ENCODE results near the gene HEPACAM2.

The HEPACAM2 gene

GRCh38 chr7:93202594-93203250 is 23.5 kb downstream of the HEPACAM2 start:
- DNase-seq, result no peak

GRCh38 chr7:93198472-93198871 is 27.8 kb downstream of the HEPACAM2 start:
- no peak for DNase-seq

GRCh38 chr7:93196336-93196735 is 29.9 kb downstream of the HEPACAM2 start:
- DNase-seq, result no peak

- no peak for DNase-seq
Measured at GRCh38 chr7:93194386-93194785, 31.9 kb downstream of the HEPACAM2 start.

GRCh38 chr7:93188870-93189634 is 37.2 kb downstream of the HEPACAM2 start:
- DNase-seq, result no peak

- DNase-seq, result peak; percentile 21
Measured at GRCh38 chr7:93185303-93186027, 40.8 kb downstream of the HEPACAM2 start.

GRCh38 chr7:93179173-93179572 is 47.1 kb downstream of the HEPACAM2 start:
- no peak for DNase-seq

GRCh38 chr7:93178213-93178612 is 48.1 kb downstream of the HEPACAM2 start:
- DNase-seq, result no peak

- no peak for DNase-seq
Measured at GRCh38 chr7:93176992-93177580, 49.2 kb downstream of the HEPACAM2 start.

- no peak for DNase-seq
Measured at GRCh38 chr7:93175219-93175618, 51.0 kb downstream of the HEPACAM2 start.

- no peak for DNase-seq
Measured at GRCh38 chr7:93172683-93173082, 53.6 kb downstream of the HEPACAM2 start.

GRCh38 chr7:93171606-93172226 is 54.6 kb downstream of the HEPACAM2 start:
- DNase-seq, result no peak

- no peak for DNase-seq
Measured at GRCh38 chr7:93165447-93165846, 60.8 kb downstream of the HEPACAM2 start.

GRCh38 chr7:93164766-93165165 is 61.5 kb downstream of the HEPACAM2 start:
- no peak for DNase-seq

- no peak for DNase-seq
Measured at GRCh38 chr7:93161181-93161762, 65.0 kb downstream of the HEPACAM2 start.

GRCh38 chr7:93160410-93160809 is 65.9 kb downstream of the HEPACAM2 start:
- DNase-seq, result no peak

GRCh38 chr7:93159490-93159889 is 66.8 kb downstream of the HEPACAM2 start:
- no peak for DNase-seq

GRCh38 chr7:93156884-93157283 is 69.4 kb downstream of the HEPACAM2 start:
- no peak for DNase-seq

- no peak for DNase-seq
Measured at GRCh38 chr7:93150200-93150835, 76.0 kb downstream of the HEPACAM2 start.

GRCh38 chr7:93148727-93149126 is 77.5 kb downstream of the HEPACAM2 start:
- DNase-seq, result no peak

GRCh38 chr7:93148144-93148543 is 78.1 kb downstream of the HEPACAM2 start, which contains the start of gene SAMD9L:
Gene SAMD9L (minus strand): TSS chr7:93148385. CDS start chr7:93135971, 12,414 bp downstream.
- DNase-seq, result peak; percentile 6

GRCh38 chr7:93147363-93147762 is 78.9 kb downstream of the HEPACAM2 start:
- peak; percentile 46 for DNase-seq

Measured in stimulated activated CD4-positive, alpha-beta T cell treated with anti-CD3 and anti-CD28 coated beads, Interleukin-15, amount 100 ng/mL, for 24 hours (primary cell).